TTC549 (cell line): ENCODE results near the gene ZNF544.
A peak's percentile ranks its signal among the peaks of the same experiment; 100 is the strongest.
"Not testable (repeated sequence)": the region's sequence is repeated elsewhere in the genome, so short reads cannot be mapped to it uniquely, and the experiment has no call there.

Experiments
- FAIRE-seq: peaks from 2 replicates; lab custom pipeline; 2012; peaks lifted over from hg19 to GRCh38; lab: Jason Lieb, UNC

ZNF544 gene

DNA sequence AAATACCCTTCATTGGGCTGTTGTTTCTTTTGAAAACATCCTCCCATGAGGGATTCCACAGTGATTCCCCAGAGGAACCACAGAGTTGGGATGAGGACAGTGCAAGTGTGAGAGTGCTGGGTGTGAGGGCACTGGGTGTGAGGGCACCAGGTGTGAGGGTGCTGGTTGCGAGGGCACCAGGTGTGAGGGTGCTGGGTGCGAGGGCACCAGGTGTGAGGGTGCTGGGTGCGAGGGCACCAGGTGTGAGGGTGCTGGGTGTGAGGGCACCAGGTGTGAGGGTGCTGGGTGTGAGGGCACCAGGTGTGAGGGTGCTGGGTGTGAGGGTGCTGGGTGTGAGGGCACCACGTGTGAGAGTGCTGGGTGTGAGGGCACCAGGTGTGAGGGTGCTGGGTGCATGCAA, 29.5 kb downstream of the ZNF544 start:
- not testable (repeated sequence) for FAIRE-seq

DNA sequence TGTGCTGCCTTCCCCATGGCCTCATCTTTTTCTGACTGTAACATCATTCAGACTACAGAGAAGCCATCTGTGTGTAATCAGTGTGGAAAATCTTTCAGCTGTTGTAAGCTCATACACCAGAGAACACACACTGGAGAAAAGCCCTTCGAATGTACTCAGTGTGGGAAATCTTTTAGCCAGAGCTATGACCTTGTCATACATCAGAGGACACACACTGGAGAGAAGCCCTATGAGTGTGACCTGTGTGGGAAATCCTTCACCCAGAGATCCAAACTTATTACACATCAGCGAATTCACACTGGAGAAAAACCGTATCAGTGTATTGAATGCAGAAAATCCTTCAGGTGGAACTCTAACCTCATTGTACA, 32.9 kb downstream of the ZNF544 start:
- no peak for FAIRE-seq

DNA sequence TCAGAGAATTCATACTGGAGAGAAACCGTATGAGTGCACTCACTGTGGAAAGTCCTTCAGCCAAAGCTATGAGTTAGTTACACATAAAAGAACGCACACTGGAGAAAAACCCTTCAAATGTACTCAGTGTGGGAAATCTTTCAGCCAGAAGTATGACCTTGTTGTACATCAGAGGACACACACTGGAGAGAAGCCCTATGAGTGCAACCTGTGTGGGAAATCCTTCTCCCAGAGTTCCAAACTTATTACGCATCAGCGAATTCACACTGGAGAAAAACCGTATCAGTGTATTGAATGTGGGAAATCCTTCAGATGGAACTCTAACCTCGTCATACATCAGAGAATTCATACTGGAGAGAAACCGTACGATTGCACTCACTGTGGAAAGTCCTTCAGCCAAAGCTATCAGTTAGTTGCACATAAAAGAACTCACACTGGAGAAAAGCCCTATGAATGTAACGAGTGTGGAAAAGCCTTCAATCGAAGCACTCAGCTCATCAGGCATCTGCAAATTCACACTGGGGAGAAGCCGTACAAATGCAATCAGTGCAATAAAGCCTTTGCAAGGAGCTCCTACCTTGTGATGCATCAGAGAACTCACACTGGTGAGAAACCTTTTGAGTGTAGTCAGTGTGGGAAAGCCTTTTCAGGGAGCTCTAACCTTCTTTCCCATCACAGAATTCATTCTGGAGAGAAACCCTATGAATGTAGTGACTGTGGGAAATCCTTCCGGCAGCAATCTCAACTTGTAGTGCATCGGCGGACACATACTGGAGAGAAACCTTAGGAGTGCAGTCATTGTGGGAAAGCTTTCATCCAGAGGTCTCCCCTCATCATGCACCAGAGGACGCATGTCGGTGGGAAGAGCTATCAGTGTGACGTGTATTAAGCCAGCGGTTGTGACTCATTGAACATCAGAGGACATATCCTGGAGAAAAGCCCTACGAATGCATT, 33.5 kb downstream of the ZNF544 start:
- no peak for FAIRE-seq

DNA sequence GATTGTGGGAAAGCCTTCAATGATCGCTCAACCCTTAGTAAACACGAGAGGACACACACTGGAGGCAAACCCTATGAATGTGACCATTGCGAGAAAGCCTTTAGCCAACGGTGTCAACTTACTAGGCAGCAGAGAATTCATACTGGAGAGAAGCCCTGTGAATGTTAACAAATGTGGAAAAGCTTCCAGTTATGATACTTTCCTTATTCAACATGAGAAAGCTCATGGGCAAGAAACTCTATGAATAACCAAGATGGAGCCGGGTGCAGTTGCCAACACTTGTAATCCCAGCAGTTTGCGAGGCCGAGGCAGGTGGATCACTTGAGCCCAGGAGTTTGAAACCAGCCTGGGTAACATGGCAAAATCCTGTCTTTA, 34.2 kb downstream of the ZNF544 start:
- no peak for FAIRE-seq

DNA sequence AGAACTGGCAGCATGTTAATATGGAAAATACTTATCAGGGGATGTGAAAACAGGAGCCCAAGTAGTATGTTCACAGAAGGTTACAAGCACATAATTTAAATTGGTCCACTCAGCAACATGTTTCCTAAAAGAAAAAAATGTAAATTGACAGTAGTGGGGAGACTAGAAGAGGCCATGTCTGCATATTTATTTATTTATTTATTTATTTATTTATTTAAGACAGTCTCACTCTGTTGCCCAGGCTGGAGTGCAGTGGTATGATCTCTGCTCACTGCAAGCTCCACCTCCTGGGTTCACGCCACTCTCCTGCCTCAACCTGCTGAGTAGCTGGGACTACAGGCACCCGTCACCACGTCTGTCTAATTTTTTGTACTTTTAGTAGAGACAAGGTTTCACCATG, 36.4 kb downstream of the ZNF544 start:
- no peak for FAIRE-seq

DNA sequence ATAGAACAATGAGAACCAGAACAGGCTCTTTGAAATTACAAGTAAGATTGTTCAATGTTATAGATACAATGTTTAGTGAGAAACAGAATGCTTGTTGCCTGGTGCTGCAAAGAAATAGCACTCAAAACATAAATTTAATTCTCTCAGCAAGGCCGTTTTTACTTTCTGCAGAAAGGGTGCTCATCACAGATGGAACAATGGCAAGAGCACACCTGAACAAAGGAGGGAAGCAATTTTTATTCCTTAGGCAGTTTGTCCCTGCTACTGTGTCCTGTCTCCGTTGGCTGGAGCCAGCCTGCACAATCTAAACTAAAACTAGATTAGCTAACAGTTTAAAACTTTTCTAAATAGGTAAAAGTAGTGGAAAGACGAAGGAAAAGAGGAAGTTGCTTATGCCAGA, 39.6 kb downstream of the ZNF544 start:
- no peak for FAIRE-seq

DNA sequence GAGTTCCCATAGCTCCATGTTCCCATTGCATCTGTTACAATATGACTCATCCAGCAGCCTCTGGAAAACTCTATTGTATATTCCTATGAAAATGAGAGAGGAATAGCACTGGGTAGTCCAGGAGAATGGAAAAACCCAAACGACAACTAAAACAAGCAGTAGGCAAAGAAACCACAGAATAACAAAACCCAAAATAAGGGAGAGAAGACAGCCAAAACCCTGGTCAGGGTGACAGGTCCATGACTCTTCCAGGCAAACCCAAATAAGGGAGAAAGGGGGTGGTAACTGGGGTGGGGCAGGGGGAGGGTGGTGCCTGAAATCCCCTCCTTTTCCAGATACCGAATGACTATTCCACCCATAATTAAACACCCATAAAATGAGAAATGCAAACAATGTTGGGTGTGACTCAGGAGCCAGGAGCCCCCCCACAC, 46.1 kb downstream of the ZNF544 start:
- FAIRE-seq: no peak

DNA sequence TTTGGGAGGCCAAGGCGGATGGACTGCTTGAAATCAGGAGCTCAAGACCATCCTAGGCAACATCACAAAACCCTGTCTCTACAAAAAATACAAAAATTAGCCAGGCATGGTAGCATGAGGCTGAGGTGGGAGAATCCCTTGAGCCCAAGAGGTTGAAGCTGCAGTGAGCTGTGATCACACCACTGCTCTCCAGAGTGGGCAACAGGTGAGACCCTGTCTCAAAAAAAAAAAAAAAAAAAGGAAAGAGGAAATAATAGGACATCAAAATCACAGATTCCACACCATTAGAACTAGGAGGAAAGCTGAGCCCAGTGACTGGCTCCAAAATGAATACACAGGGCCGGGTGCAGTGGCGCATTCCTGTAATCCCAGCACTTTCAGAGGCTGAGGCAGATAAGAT, 46.9 kb downstream of the ZNF544 start:
- no peak for FAIRE-seq

DNA sequence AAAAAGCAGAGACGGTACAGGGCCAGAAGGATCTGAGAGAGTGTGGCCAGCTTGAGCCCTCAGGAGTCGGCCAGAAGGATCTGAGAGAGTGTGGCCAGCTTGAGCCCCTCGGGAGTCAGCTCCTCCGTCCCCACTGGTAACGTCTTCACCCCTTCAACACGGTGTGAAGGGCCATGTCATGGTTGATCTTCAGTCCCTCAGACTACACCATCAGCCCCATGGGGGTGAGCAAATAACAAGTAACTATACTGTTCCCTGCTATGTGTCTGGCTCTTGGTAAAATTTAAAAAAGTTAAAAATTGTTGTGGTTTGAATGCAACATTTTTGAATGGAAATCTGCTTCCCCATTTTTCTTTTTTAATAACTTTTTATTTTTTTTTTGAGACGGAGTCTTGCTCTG, 48.5 kb downstream of the ZNF544 start:
- FAIRE-seq: no peak

DNA sequence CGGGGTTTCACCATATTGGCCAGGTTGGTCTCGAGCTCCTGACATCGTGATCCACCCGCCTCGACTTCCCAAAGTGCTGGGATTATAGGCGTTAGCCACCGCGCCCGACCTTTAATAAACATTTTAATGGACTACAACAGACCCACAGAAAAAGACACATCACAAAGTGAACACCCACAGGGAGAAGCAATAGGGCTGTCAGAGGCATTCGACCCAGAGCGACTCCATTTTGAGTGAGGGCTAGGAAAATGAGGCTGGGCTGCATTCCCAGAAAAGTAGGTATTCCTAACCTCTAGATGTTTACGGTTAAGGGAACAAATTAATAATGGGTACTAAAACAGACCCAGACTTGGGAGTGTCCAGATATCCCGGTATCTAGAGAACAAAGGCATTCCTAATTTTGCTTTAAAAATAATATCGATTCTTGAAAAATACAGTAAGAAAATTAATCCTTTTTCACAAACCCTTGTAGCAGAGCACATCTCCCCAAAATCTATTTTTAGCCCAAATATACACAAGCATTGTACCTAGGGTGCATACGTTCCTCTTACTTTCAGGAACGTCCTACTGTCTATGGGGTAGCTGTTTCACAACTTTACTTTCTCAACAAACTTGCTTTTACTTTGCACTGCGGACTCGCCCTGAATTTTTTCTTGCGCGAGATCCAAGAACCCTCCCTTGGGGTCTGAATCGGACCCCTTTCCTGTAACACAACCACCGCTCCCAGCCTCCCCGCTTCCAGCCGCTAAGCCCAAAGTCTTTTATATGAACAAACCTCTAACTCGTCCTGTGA, 49.2 kb downstream of the ZNF544 start:
- no peak for FAIRE-seq

DNA sequence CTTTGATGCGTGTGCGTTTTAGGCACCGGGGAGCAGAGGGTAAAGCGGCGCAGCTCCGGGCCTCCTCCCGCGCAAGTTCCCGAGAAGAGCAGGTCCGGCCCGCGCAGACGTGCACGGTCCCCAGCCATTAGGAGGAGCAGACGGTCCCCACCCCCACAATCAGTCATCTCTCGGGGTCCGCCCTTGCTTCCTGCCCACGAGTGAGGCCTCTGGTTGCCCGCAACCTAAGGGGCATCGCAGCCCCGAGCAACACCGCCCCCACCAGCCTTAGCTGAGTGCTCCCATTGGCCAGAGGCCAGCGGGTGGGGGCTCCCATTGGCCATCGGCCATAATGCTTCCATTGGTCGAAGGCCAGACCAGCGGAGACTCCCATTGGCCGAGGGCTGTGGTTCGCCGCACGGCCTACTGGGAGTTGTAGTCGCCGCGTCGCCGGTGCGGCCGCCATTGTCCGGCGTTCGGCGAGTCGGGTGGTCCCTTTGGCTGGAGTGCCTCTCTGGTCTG, 49.9 kb downstream of the ZNF544 start, which contains the start of gene ZNF8:
Gene ZNF8 (plus strand): TSS at position 415 of the 501 bp plus-strand sequence. CDS start 127 bp downstream, outside the sequence.
- FAIRE-seq: peak; percentile 95

DNA sequence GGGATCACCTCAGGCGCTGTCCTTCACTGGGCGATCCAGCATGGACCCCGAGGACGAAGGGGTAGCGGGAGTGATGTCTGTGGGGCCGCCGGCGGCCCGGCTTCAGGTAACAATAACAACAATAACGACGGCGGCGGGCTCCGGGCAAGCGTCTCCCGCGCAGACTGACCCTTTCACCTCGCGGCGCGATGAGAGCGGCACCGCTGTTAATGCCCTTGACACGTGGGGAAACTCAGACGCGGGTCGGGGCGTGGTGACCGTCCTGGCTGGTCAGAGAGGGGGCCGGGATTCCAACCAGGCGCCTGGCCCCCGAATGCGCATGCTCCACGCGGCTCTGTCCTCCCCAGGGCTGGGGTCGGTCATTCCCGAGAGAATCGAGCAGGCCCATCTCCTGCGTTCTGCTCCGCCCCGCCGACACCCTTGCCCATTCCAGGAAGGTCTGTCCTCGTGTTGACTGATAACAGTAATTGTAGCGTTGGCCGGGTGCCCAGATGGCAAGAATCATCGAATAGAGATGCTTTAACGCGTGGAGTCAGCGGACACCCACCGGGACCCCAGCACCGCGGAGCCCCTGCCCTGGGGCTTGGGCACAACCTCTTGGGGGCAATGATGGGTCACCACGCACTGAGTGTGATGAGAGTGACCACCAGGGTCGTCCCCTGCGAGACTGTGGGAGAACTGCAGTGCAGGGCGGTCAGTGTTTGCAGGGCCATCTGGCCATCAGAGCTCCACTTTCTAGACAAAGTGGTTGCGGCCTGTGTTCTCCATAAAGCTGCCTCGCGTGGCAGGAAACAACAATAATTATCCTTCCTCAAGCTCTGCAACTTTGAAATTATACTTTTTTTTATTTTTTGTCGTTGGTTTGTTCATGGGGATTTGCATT, 50.6 kb downstream of the ZNF544 start:
- FAIRE-seq: no peak

DNA sequence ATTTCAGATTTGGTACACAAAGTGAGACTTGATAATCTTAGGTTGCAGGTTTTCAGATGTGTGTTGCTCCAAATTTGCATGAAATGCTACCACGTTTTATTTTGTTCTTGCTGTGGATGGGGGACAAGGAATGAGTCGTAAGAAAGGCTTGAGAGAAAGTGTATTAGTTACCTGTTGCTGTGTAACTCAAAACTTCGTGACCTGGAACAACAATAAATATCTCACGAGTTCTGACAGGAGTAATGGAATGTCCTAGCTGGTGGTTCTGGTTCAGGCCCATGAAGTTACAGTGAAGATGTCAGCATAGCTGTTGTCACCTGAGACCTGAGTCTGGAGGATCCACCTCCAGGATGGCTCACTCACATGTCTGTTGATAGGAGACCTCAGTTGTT, 51.2 kb downstream of the ZNF544 start:
- FAIRE-seq: no peak

DNA sequence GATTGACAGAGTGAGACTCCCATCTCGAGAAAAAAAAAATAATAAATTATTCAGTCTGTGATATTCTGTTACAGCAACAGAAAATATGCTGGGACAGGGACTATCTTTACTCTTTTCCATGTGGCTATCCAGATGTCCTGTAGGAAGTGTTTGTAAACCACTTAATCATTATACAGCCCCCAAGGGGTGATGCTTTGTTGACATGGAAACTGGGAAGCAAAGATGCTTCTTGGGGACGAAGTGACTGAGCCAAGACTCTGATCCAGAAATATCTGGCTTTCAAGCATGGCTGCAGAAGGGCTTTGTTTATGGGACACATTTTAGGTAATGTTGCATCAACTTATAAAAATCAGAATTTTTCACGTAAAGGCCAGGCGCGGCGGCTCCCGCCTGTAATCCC, 55.5 kb downstream of the ZNF544 start:
- FAIRE-seq: no peak

DNA sequence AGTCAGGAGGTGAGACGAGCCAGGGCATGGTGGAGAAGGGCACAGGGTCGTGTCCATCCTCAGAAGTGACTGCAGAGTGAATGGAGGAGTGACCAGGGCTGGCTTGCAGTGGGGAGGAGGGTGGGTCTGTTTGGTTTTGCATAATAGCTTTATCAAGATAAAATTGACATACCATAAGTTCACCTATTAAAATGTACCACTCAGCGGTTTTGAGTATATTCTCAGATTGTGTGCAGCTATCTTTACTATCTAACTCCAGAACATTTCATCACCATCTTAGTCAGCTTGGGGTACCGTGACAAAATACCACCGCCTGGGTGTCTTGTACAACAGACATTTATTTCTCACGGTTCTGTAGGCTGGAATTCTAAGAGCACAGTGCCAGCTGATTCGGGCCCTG, 63.2 kb downstream of the ZNF544 start:
- FAIRE-seq: no peak

DNA sequence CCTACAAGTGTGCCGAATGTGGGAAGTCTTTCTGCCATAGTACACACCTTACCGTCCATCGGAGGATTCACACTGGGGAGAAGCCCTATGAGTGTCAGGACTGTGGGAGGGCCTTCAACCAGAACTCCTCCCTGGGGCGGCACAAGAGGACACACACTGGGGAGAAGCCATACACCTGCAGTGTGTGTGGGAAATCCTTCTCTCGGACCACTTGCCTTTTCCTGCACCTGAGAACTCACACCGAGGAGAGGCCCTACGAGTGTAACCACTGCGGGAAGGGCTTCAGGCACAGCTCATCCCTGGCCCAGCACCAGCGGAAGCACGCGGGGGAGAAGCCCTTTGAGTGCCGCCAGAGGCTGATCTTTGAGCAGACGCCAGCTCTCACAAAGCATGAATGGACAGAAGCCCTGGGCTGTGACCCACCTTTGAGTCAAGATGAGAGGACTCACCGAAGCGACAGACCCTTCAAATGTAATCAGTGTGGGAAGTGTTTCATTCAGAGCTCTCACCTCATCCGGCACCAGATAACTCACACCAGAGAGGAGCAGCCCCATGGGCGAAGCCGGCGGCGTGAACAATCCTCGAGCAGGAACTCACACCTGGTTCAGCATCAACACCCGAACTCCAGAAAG, 66.1 kb downstream of the ZNF544 start:
- no peak for FAIRE-seq

DNA sequence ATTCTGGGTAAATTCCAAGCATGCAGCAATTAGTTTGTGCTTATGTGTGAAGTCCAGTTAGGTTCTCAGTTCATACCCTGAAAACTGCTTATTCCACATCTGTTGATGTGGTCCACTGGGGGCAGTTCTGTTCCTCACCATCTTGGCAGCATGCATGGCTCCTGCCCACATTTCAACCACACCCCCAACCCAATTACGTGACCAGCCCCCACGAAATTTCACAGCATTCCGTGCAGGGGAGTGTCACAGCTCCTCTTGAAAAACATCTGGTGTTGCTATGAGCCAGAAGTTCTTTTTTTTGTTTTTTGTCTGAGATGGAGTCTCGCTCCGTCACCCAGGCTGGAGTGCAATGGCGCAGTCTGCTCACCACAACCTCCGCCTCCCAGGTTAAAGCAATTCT, 67.4 kb downstream of the ZNF544 start:
- no peak for FAIRE-seq

DNA sequence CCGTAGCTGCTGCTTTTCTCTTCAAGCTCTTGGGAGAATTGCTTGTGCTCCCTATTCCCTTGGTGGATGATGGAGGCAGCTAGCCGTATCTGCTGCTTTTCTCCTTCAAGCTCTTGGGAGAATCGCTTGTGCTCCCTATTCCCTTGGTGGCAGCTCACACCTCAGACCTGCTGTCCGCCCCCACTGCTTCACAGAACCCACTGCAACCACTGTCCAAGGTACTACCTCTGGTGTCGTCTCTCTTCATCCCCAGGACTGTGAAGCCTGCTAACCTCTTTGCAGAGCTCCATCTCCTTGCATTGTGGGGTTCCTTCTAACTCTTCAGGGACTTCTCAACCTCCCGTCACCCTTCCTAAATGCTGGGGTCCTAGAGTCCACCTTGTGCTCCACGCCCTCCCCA, 71.9 kb downstream of the ZNF544 start:
- FAIRE-seq: no peak

DNA sequence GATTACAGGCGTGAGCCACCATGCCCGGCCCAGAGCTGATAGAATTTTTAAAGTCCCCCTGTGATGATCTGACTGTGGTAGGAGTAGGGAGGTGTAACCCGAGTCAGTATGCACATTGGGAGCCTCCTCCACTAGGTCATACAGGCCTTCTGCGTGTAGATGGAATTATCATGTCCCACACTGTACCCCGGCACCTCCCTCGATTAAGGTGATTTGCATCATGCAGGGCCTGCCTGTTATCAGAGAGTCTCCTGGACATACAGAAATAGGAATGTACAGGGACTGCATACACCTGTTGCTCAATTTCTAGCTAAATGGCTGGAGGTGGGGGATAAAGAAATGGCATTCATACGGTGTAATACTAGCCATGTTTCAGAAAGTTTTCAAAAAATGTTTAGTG, 75.5 kb downstream of the ZNF544 start:
- no peak for FAIRE-seq

DNA sequence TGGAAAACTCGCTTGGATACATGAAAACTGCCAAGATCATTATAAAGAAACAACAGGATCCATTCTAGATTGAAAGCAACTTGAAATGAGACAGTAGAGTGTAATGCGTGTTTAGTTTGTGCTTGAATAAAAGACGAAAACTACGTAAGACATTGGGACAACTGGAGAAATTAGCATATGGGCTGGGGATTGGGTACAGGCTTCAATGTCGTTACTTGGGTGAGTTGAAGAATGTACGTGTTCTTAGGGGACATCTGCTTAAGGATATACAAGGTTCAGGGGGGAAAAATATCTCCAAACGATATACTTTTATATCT, 76.0 kb downstream of the ZNF544 start:
- FAIRE-seq: no peak

DNA sequence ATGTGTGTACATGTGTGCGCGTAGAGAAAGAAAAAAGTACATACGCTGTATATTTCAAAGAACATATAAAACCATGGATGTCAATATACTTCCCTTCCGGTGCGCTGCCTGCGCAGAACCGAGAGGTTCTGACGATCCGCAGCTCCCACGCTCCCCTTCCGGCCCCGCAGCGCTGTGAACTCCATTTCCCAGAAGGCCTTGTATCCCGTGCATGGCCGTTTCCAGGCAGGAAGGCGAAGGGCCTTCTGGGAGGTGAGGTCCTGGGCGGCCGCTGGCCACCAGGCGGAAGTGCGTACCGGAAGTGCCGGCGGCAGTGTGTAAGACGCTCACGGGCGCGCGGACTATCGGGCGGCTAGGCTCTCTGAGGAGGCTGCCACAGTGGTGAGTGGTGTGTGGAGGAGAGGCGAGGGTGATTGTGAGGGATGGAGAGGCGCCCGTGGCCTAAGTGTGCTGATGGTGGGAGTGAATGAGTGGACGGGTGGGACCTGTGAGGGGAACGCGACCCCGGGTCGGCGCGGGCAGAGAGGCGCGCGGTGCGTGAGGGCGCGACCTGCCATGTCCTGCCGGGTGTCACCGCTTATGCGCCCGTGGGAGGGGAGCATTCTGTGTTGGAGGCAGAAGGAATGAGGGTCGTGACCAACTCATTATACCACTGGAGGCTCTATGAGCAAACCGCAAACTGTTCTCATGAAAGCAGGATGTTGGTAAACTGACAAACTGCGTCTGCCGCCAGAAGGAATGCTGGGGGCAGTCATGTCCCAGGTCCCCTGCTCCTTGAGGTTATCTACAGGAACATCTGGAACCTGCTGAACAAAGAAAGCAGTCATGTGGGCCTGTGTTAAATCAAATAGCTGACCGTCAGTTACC, 76.6 kb downstream of the ZNF544 start, which contains the start of gene ERVK3-1:
Gene ERVK3-1 (plus strand): TSS at position 313 of the 867 bp plus-strand sequence. CDS start 6,792 bp downstream, outside the sequence.
- peak; percentile 95 for FAIRE-seq
